Kidney (tissue), 14 donors: ENCODE measurements around the gene MICA. TPM values are rescaled to one million over a fixed set of nuclear protein-coding genes. Genes with fewer than 3 reads are reported as not detected.

Experiments
- DNase-seq, 5 donors: peaks; one replicate each; pipeline ENCODE4 v3.0.0-alpha.2; 2013 to 2020
- FAIRE-seq: peaks from 2 replicates; lab custom pipeline; 2012; peaks lifted over from hg19 to GRCh38; lab: Jason Lieb, UNC
- H3K27ac ChIP-seq, 2 donors: one replicate each; pipeline ENCODE4 v1.7.0; 2013; ENCODE audit warnings: low read depth in 2 of 2, low read length in 2 of 2, inconsistent platforms in 1 of 2
- H3K27me3 ChIP-seq: one replicate; pipeline ENCODE4 v1.7.1; 2013; ENCODE audit warnings: low read length, inconsistent platforms; ENCODE audit not compliant: control insufficient read depth, insufficient read depth
- H3K36me3 ChIP-seq, 3 donors: one replicate each; pipeline versions ENCODE4 v1.7.0 to v1.7.1; 2013; ENCODE audit warnings: low read length in 3 of 3, control low read depth in 1 of 3, inconsistent platforms in 1 of 3; ENCODE audit not compliant: insufficient read depth in 3 of 3, control insufficient read depth in 2 of 3
- H3K4me1 ChIP-seq, 3 donors: one replicate each; pipeline versions ENCODE4 v1.7.0 to v1.7.1; 2013; ENCODE audit warnings: low read length in 3 of 3, inconsistent platforms in 1 of 3, low read depth in 1 of 3; ENCODE audit not compliant: control insufficient read depth in 2 of 3, insufficient read depth in 2 of 3
- H3K4me3 ChIP-seq, 3 donors: one replicate each; pipeline versions ENCODE4 v1.7.0 to v1.8.1; 2013; ENCODE audit warnings: low read length in 3 of 3, control low read depth in 1 of 3, inconsistent platforms in 1 of 3
- H3K9ac ChIP-seq, 3 donors: one replicate each; pipeline versions ENCODE4 v1.7.0 to v1.7.1; 2013; ENCODE audit warnings: low read length in 3 of 3, control low read depth in 1 of 3, inconsistent platforms in 1 of 3
- H3K9me3 ChIP-seq, 3 donors: one replicate each; pipeline versions ENCODE4 v1.7.0 to v1.7.1; 2013; ENCODE audit warnings: low read length in 3 of 3, control low read depth in 1 of 3, inconsistent platforms in 1 of 3; ENCODE audit not compliant: control insufficient read depth in 2 of 3, insufficient read depth in 1 of 3
- intact Hi-C: fragments of 100-400 bp; cut with DNase I; formaldehyde crosslinking; loops from one replicate; pipeline ENCODE4 v1.11.1; 2022
- polyA plus RNA-seq: library from polyadenylated mRNA; stranded (reverse); fragments of 350-450 nt; fragmentation: Illumina TruSeq; extraction: RNeasy Lipid Tissue Mini Kit (QIAGEN cat#74804); gene quantifications from one replicate; pipeline ENCODE4 v1.2.3, GENCODE V29; 2014; ENCODE audit warnings: low read depth, low replicate concordance; ENCODE audit not compliant: insufficient read depth
- total RNA-seq: library from RNA; stranded (reverse); fragmentation: NEBNext Ultra II Directional; extraction: Animal tissue kit (Norgen Biotek cat#: 25700); gene quantifications from one replicate; pipeline ENCODE4 v1.2.1, GENCODE V29; 2021
- TF ChIP-seq, protein P1 (sequence below): IDR thresholded peaks from 3 replicates; pipeline ENCODE4 v1.5.1; 2012; ENCODE audit warnings: mild to moderate bottlenecking, moderate library complexity, borderline replicate concordance; ENCODE audit not compliant: insufficient read depth; ENCODE audit errors: extremely low read depth
- donor health status: control.
- donor health status: control.
- donor health status: control.
- donor health status: control.
- donor health status: control.
- donor health status: DM: yes; HTN: yes; CAD: no.
- donor health status: Normal renal cell carcinoma (clear cell type).

Gene MICA
- total and polyA plus RNA-seq, 2 donors from 2014 or later, result 27.5 to 34.7 TPM

DNA sequence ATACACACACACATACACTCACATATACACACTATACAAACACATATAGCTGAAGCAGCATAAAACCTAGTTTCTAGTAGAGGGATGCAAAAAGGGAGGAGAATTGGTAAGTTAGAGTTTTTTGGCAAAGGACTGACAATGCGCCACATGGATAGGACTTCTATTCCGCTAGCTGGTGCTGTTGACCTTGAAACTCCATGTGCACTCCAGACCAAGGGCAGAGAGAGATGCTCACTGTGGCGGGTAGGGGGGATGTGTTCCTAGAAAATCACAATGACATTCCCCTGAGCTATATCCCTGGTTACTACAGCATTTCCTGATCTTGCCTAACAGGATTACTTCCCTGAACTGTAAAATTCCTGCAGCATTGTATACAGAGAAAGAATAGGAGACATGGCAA, 19.2 kb downstream of the MICA start:
- TF ChIP-seq, protein P1, sequence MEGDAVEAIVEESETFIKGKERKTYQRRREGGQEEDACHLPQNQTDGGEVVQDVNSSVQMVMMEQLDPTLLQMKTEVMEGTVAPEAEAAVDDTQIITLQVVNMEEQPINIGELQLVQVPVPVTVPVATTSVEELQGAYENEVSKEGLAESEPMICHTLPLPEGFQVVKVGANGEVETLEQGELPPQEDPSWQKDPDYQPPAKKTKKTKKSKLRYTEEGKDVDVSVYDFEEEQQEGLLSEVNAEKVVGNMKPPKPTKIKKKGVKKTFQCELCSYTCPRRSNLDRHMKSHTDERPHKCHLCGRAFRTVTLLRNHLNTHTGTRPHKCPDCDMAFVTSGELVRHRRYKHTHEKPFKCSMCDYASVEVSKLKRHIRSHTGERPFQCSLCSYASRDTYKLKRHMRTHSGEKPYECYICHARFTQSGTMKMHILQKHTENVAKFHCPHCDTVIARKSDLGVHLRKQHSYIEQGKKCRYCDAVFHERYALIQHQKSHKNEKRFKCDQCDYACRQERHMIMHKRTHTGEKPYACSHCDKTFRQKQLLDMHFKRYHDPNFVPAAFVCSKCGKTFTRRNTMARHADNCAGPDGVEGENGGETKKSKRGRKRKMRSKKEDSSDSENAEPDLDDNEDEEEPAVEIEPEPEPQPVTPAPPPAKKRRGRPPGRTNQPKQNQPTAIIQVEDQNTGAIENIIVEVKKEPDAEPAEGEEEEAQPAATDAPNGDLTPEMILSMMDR, result no peak
- Histone ChIP-seq H3K9ac (no peak overlapping the region), H3K4me3 (no peak overlapping the region), H3K4me1 (no peaks in the 10 kb centered on the region), H3K9me3 (no peaks in the 10 kb centered on the region), H3K27ac (no peak overlapping the region), H3K36me3 (no peaks in the 10 kb centered on the region), H3K27me3 (no peaks in the 10 kb centered on the region)
- intact Hi-C loops, result no loop called here
- DNase-seq (no peak), FAIRE-seq (no peak)

DNA sequence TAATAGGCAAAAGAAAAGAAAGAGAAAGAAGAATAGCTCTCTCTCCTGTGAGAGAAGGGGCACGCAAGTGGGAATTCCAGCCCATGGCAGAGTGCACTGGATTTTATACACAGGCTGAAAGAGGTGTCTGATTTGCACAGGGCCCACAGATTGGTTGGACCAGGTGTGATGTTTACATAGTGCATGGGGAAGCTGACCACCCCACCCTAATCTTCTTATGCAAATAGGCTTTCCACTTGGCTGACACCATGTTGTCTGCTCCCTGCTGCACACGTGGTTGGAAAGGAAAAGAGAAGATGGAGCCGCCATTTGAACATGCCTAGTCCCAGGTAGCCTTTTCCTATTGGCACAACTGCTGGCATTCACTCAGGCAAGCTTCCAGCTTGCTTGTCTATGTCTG, 20.2 kb downstream of the MICA start:
- Histone ChIP-seq H3K9ac (no peak overlapping the region), H3K27ac (no peak overlapping the region), H3K27me3 (no peaks in the 10 kb centered on the region), H3K9me3 (no peaks in the 10 kb centered on the region), H3K36me3 (no peaks in the 10 kb centered on the region), H3K4me1 (no peaks in the 10 kb centered on the region), H3K4me3 (no peak overlapping the region)
- FAIRE-seq, result no peak
- intact Hi-C loops, result no loop called here
- TF ChIP-seq, protein P1, result no peak
- DNase-seq, result no peak

DNA sequence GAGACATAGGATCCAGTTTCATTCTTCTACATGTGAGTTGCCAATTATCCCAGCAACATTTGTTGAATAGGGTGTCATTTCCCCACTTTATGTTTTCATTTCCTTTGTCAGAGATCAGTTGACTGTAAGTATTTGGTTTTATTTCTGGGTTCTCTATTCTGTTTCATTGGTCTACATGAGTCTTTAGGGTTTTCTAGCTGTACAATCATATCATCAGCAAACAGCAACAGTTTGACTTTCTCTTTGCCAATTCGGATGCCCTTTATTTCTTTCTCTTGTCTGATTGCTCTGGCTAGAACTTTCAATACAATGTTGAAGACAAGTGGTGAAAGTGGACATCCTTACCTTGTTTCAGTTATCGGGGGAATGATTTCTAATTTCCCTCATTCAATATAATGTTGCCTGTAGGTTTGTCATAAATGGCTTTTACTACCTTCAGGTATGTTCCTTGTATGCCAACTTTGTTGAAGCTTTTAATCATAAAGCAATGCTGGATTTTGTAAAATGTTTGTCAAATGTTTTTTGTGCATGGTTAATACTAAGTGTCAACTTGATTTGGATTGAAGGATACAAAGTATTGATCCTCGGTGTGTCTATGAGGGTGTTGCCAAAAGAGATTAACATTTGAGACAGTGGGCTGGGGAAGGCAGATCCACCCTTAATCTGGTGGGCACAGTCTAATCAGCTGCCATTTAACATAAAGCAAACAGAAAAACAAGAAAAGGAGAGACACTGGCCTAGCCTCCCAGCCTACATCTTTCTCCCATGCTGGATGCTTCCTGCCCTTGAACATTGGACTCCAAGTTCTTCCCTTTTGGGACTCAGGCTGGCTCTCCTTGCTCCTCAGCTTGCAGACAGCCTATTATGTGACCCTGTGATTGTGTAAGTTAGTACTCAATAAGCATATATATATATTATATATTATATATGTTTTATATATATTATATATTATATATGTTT, 23.3 kb downstream of the MICA start:
- no peaks in the 10 kb centered on the region for H3K9me3 ChIP-seq
- no peaks in the 10 kb centered on the region for H3K27me3 ChIP-seq
- H3K27ac ChIP-seq, result no peak overlapping the region
- intact Hi-C loops, result no loop called here
- H3K4me3 ChIP-seq, result no peak overlapping the region
- FAIRE-seq (no peak), DNase-seq (no peak)
- no peaks in the 10 kb centered on the region for H3K36me3 ChIP-seq
- no peak overlapping the region for H3K9ac ChIP-seq
- TF ChIP-seq, protein P1, result no peak
- no peaks in the 10 kb centered on the region for H3K4me1 ChIP-seq
